HL-60 (cell line): ENCODE data around the gene C17orf100.

Experiments used
- DNase-seq, 2 experiments: peaks; one replicate each; pipeline ENCODE4 v3.0.0-alpha.2; 2010 to 2020; ENCODE audit warnings: low read depth in 1 of 2, low spot score in 1 of 2
- H3K27ac ChIP-seq: fragments of 250-450 bp; sonication (Bioruptor Pico); replicated peaks from 2 replicates; pipeline ENCODE4 v1.5.1; 2020; ENCODE audit warnings: mild to moderate bottlenecking, moderate library complexity
- H3K27me3 ChIP-seq: fragments of 250-450 bp; sonication (Bioruptor Pico); 2 replicates; pipeline ENCODE4 v1.5.1; 2021; ENCODE audit warnings: mild to moderate bottlenecking, moderate library complexity; ENCODE audit not compliant: insufficient read depth, poor library complexity, severe bottlenecking
- H3K4me3 ChIP-seq: replicated peaks from 2 replicates; pipeline ENCODE4 v1.5.1; 2011; ENCODE audit warnings: mild to moderate bottlenecking, control low read depth, low read length; ENCODE audit not compliant: insufficient read depth
- CTCF ChIP-seq: IDR thresholded peaks from one replicate; pipeline ENCODE4 v1.5.1; 2011; ENCODE audit warnings: low read length, control low read depth, inconsistent platforms; ENCODE audit not compliant: insufficient read depth
- GABPA ChIP-seq: IDR thresholded peaks from 2 replicates; pipeline ENCODE4 v1.6.1; 2012; ENCODE audit warnings: low read depth
- POLR2AphosphoS5 ChIP-seq: IDR thresholded peaks from 2 replicates; pipeline ENCODE4 v1.6.1; 2012; ENCODE audit warnings: low read depth
- SPI1 ChIP-seq: IDR thresholded peaks from 2 replicates; pipeline ENCODE4 v1.6.1; 2012; ENCODE audit warnings: low read depth, mild to moderate bottlenecking, borderline replicate concordance
- TF ChIP-seq, protein P1 (sequence below): IDR thresholded peaks from 2 replicates; pipeline ENCODE4 v1.6.1; 2012; ENCODE audit warnings: low read depth; ENCODE audit not compliant: insufficient replicate concordance

C17orf100 gene

GRCh38 chr17:6626616-6627015 lies 24.9 kb upstream of the C17orf100 start:
- no peaks in the 10 kb centered on the region for H3K27me3 ChIP-seq
- no peak for DNase-seq
- no peak overlapping the region for H3K4me3 ChIP-seq
- H3K27ac ChIP-seq: no peak overlapping the region
- no peak for TF ChIP-seq GABPA
- TF ChIP-seq POLR2AphosphoS5: no peak
- TF ChIP-seq SPI1: no peak
- TF ChIP-seq CTCF: no peak
- TF ChIP-seq, protein P1, sequence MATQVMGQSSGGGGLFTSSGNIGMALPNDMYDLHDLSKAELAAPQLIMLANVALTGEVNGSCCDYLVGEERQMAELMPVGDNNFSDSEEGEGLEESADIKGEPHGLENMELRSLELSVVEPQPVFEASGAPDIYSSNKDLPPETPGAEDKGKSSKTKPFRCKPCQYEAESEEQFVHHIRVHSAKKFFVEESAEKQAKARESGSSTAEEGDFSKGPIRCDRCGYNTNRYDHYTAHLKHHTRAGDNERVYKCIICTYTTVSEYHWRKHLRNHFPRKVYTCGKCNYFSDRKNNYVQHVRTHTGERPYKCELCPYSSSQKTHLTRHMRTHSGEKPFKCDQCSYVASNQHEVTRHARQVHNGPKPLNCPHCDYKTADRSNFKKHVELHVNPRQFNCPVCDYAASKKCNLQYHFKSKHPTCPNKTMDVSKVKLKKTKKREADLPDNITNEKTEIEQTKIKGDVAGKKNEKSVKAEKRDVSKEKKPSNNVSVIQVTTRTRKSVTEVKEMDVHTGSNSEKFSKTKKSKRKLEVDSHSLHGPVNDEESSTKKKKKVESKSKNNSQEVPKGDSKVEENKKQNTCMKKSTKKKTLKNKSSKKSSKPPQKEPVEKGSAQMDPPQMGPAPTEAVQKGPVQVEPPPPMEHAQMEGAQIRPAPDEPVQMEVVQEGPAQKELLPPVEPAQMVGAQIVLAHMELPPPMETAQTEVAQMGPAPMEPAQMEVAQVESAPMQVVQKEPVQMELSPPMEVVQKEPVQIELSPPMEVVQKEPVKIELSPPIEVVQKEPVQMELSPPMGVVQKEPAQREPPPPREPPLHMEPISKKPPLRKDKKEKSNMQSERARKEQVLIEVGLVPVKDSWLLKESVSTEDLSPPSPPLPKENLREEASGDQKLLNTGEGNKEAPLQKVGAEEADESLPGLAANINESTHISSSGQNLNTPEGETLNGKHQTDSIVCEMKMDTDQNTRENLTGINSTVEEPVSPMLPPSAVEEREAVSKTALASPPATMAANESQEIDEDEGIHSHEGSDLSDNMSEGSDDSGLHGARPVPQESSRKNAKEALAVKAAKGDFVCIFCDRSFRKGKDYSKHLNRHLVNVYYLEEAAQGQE: no peak

- TF ChIP-seq GABPA (no peak), CTCF (no peak), POLR2AphosphoS5 (no peak)
- TF ChIP-seq, protein P1: no peak
- H3K27me3 ChIP-seq: no peaks in the 10 kb centered on the region
- no peak overlapping the region for H3K27ac ChIP-seq
- no peak for DNase-seq
- no peak overlapping the region for H3K4me3 ChIP-seq
These were observed 24.5 kb upstream of the C17orf100 start for GRCh38 chr17:6627019-6627418.

GRCh38 chr17:6630390-6630789 lies 21.2 kb upstream of the C17orf100 start:
- Histone ChIP-seq H3K4me3 (no peak overlapping the region), H3K27me3 (no peaks in the 10 kb centered on the region), H3K27ac (no peak overlapping the region)
- TF ChIP-seq POLR2AphosphoS5 (no peak), CTCF (no peak), SPI1 (no peak), GABPA (no peak)
- TF ChIP-seq, protein P1: no peak
- DNase-seq: no peak
